SK-N-MC (cell line): ENCODE data around the gene SGTA.

Experiments used
- EZH2 ChIP-seq: fragments of 200-600 bp; sonication (generic); IDR thresholded peaks from one replicate; pipeline ENCODE4 v1.6.1; 2017; ENCODE audit warnings: antibody characterized with exemption
- POLR2AphosphoS5 ChIP-seq: IDR thresholded peaks from 2 replicates; pipeline ENCODE4 v1.6.1; 2012; ENCODE audit warnings: mild to moderate bottlenecking, low read depth, low read length, borderline replicate concordance

- TF ChIP-seq EZH2 (no peak), POLR2AphosphoS5 (no peak)
Observed at GRCh38 chr19:2728783-2729387, 54.2 kb downstream of the SGTA start.
